Measurements from ENCODE around the gene GRM7. TPM values are rescaled to one million over a fixed set of nuclear protein-coding genes. Genes with fewer than 3 reads are reported as not detected.

The GRM7 gene
- total and polyA plus RNA-seq, 2 of the 4 experiments (the other 2 are of a cell fraction): not detected

DNA sequence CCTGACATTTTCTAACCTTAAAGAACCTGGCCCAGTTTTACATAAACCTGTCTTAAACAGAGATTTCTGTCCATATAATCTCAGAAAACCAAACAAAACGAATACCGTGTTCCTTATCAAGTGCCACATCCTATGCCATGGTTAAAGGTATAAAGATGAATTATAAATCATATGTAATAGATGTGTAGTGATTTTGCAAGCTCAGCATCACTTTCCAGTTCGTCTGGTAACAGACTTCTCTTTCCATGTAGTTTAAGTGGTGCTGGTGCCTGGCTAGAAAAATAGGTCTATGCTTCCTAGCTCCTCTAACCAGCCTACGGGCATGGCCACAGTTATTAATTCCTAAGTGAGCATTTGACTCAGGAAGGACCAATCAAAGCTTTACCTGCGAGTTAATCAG, 3.4 kb upstream of the GRM7 start:
- Histone ChIP-seq H2AK5ac (ENCODE audit: low read depth, low read length) (no peak overlapping the region), H3K4ac (ENCODE audit: low read depth, low read length) (no peak overlapping the region), H4K20me1 (ENCODE audit: insufficient read depth, low read length) (no peaks in the 10 kb centered on the region), H3K27ac (ENCODE audit: insufficient read depth, low read length) (no peak overlapping the region), H3K4me1 (ENCODE audit: control insufficient read depth, insufficient read depth, low read length) (no peaks in the 10 kb centered on the region), H2BK120ac (ENCODE audit: low read depth, low read length) (no peak overlapping the region), H3K4me2 (ENCODE audit: low read depth, low read length) (no peak overlapping the region), H3K9me3 (ENCODE audit: control insufficient read depth, insufficient read depth, low read length) (peaks cover 13% of the 10 kb centered on the region), H3K56ac (ENCODE audit: extremely low read depth, insufficient read depth, low read length) (no peak overlapping the region), H4K5ac (ENCODE audit: low read depth, low read length) (no peak overlapping the region), H3K18ac (ENCODE audit: low read depth, low read length) (no peak overlapping the region), H4K8ac (ENCODE audit: low read depth in 2 of 2, low read length in 2 of 2) (no peak overlapping the region), H2BK20ac (ENCODE audit: low read depth, low read length) (no peak overlapping the region), H2AFZ (replicated peaks; ENCODE audit: low read length, poor library complexity) (no peak overlapping the region), H3K79me1 (ENCODE audit: low read depth in 1 of 2, low read length in 2 of 2) (no peaks in the 10 kb centered on the region), H3K36me3 (ENCODE audit: control insufficient read depth, insufficient read depth, low read length) (no peaks in the 10 kb centered on the region), H3K27me3 (ENCODE audit: control insufficient read depth, insufficient read depth, low read length) (no peaks in the 10 kb centered on the region), H2AK9ac (replicated peaks; ENCODE audit: low read depth, low read length, poor library complexity) (no peak overlapping the region), H2BK5ac (ENCODE audit: low read depth, low read length, poor library complexity, severe bottlenecking) (no peak overlapping the region), H4K91ac (ENCODE audit: insufficient read depth, low read depth, low read length) (no peak overlapping the region), H3K4me3 (ENCODE audit: insufficient read depth, low read depth, low read length) (no peak overlapping the region), H3K9me1 (ENCODE audit: insufficient read depth, low read length) (no peaks in the 10 kb centered on the region), H3K23ac (ENCODE audit: low read depth, low read length) (no peak overlapping the region), H3K9ac (ENCODE audit: low read depth, low read length) (no peak overlapping the region), H3K14ac (replicated peaks; ENCODE audit: low read depth, low read length) (no peak overlapping the region), H2BK15ac (ENCODE audit: low read depth, low read length) (no peak overlapping the region)
- WGBS, 2 experiments (ENCODE audit: extremely low coverage in 2 of 2, insufficient read length in 1 of 2): no CpG with 5 or more reads among the region's 5 CpGs
- DNase-seq (no peak), ATAC-seq (ENCODE audit: low read depth) (no peak)
- dilution Hi-C loops (cut with HindIII; ENCODE audit: low sequenced_read_pairs, unreplicated experiment): no loop called here
- TF ChIP-seq MAFK (IDR thresholded peaks at IDR 0.05; ENCODE audit: low read depth, low read length) (peak; percentile 20; the same call in 1 of the 2 replicates), NFE2L2 (IDR thresholded peaks at IDR 0.05; ENCODE audit: low read depth, low read length) (no peak)
- BruUV-seq (replicated peaks): no TSS peak
- CTCF ChIA-PET: no interaction called here
- intact Hi-C loops (cut with micrococcal nuclease): no loop called here
- POLR2A ChIA-PET (ENCODE audit: unreplicated experiment): no interaction called here
- in situ Hi-C loops (cut with MboI; ENCODE audit: low sequenced_read_pairs): no loop called here

All from IMR-90 (cell line).